ENCODE results near the gene PSTPIP1. TPM values are rescaled to one million over a fixed set of nuclear protein-coding genes. Genes with fewer than 3 reads are reported as not detected.

Gene PSTPIP1
- polyA plus RNA-seq, 1 donor (not counting 4 experiments of a cell fraction or from before 2014, with no cell fraction given): 9.6 TPM

DNA sequence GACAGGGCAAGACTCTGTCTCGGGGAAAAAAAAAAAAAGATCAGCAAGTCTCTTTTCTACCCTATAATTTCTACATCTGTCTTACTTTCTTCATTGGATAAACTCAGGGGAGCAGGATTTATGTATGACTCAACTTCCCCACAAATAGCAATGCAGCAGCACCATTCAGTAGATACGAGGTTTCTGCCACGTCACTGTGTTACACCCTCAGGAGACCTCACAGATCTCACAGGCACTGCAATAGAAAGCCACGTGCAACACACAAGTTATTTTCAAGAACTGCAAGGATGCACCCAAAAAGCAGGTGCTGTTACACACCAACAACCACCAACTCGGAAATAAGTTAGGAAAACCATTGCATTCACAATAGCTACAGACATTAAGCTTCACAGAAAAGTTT is 45.7 kb downstream of the PSTPIP1 start:
- no peak for TF ChIP-seq CTCF (optimal IDR thresholded peaks at IDR 0.05 in 1 of 3, IDR thresholded peaks at IDR 0.05 in 1 of 3, conservative IDR thresholded peaks at IDR 0.05 in 1 of 3; ENCODE audit: extremely low read depth in 1 of 3, insufficient read depth in 2 of 3, low read length in 3 of 3)
- no peak for TF ChIP-seq EZH2 (IDR thresholded peaks at IDR 0.05; ENCODE audit: low read length)
- FAIRE-seq: no peak
- H3K36me3 ChIP-seq (ENCODE audit: control insufficient read depth in 2 of 2, extremely low read depth in 1 of 2, insufficient read depth in 2 of 2, low read length in 2 of 2): peaks cover 5 to 10% of the 10 kb centered on the region in 2 experiments

GRCh38 chr15:77042245-77042919 is 47.5 kb downstream of the PSTPIP1 start:
- no peaks in the 10 kb centered on the region for H3K79me2 ChIP-seq (ENCODE audit: control insufficient read depth, insufficient read depth, low read length)
- H3K27ac ChIP-seq (ENCODE audit: control insufficient read depth, insufficient read depth, low read length): no peak overlapping the region
- no peaks in the 10 kb centered on the region for H3K27me3 ChIP-seq (ENCODE audit: control insufficient read depth, extremely low read depth, insufficient read depth, low read length)
- TF ChIP-seq EZH2 (IDR thresholded peaks at IDR 0.05; ENCODE audit: low read length) (no peak), CTCF (optimal IDR thresholded peaks at IDR 0.05 in 1 of 3, IDR thresholded peaks at IDR 0.05 in 1 of 3, conservative IDR thresholded peaks at IDR 0.05 in 1 of 3; ENCODE audit: extremely low read depth in 1 of 3, insufficient read depth in 2 of 3, low read length in 3 of 3) (no peak)
- H3K9me1 ChIP-seq (ENCODE audit: control insufficient read depth, extremely low read depth, insufficient read depth, low read length): peaks cover 2% of the 10 kb centered on the region
- H3K4me1 ChIP-seq (ENCODE audit: control insufficient read depth, extremely low read depth, insufficient read depth, low read length): no peaks in the 10 kb centered on the region
- H3K9me3 ChIP-seq (ENCODE audit: control insufficient read depth, low read depth, low read length): no peaks in the 10 kb centered on the region
- FAIRE-seq: no peak
- no peaks in the 10 kb centered on the region for H4K20me1 ChIP-seq (ENCODE audit: control insufficient read depth, extremely low read depth, insufficient read depth, low read length)
- H3K4me3 ChIP-seq (ENCODE audit: control insufficient read depth in 2 of 3, extremely low read depth in 1 of 3, insufficient read depth in 2 of 3, low read depth in 1 of 3, low read length in 3 of 3): no peak overlapping the region
- H3K4me2 ChIP-seq (ENCODE audit: control insufficient read depth, extremely low read depth, insufficient read depth, low read depth, low read length): no peak overlapping the region
- peaks cover 9 to 14% of the 10 kb centered on the region in 2 experiments for H3K36me3 ChIP-seq (ENCODE audit: control insufficient read depth in 2 of 2, extremely low read depth in 1 of 2, insufficient read depth in 2 of 2, low read length in 2 of 2)
- no peak for DNase-seq (ENCODE audit: low read depth, low spot score)
- dilution Hi-C loops (cut with MboI; ENCODE audit: extremely low pct_ligation_motif_present, low sequenced_read_pairs): no loop called here
- H2AFZ ChIP-seq (ENCODE audit: control insufficient read depth, low read length): no peak overlapping the region
- H3K9ac ChIP-seq (ENCODE audit: control insufficient read depth, extremely low read depth, insufficient read depth, low read length): no peak overlapping the region

More for the DNA sequence above, 45.7 kb downstream of the PSTPIP1 start:
- Histone ChIP-seq H3K4me1 (ENCODE audit: control insufficient read depth, extremely low read depth, insufficient read depth, low read length) (no peaks in the 10 kb centered on the region), H3K4me3 (ENCODE audit: control insufficient read depth in 2 of 3, extremely low read depth in 1 of 3, insufficient read depth in 2 of 3, low read depth in 1 of 3, low read length in 3 of 3) (no peak overlapping the region), H3K9ac (ENCODE audit: control insufficient read depth, extremely low read depth, insufficient read depth, low read length) (no peak overlapping the region), H3K79me2 (ENCODE audit: control insufficient read depth, insufficient read depth, low read length) (no peaks in the 10 kb centered on the region), H3K27me3 (ENCODE audit: control insufficient read depth, extremely low read depth, insufficient read depth, low read length) (no peaks in the 10 kb centered on the region), H3K27ac (ENCODE audit: control insufficient read depth, insufficient read depth, low read length) (no peak overlapping the region), H3K9me1 (ENCODE audit: control insufficient read depth, extremely low read depth, insufficient read depth, low read length) (peaks cover 2% of the 10 kb centered on the region), H2AFZ (ENCODE audit: control insufficient read depth, low read length) (no peak overlapping the region), H3K9me3 (ENCODE audit: control insufficient read depth, low read depth, low read length) (no peaks in the 10 kb centered on the region), H4K20me1 (ENCODE audit: control insufficient read depth, extremely low read depth, insufficient read depth, low read length) (no peaks in the 10 kb centered on the region), H3K4me2 (ENCODE audit: control insufficient read depth, extremely low read depth, insufficient read depth, low read depth, low read length) (no peak overlapping the region)
- dilution Hi-C loops (cut with MboI; ENCODE audit: extremely low pct_ligation_motif_present, low sequenced_read_pairs): no loop called here
- no peak for DNase-seq (ENCODE audit: low read depth, low spot score)
